ENCODE measurements around the gene SH2D5. TPM values are rescaled to one million over a fixed set of nuclear protein-coding genes. Genes with fewer than 3 reads are reported as not detected.

Gene SH2D5
- polyA plus RNA-seq, 3 donors: not detected

- Histone ChIP-seq H3K4me3 (replicated peaks in 1 of 3; ENCODE audit: low read depth in 2 of 3, low read length in 3 of 3) (no peak overlapping the region), H3K4me1 (ENCODE audit: control insufficient read depth in 1 of 2, insufficient read depth in 2 of 2, low read length in 2 of 2) (peaks cover 8 to 12% of the 10 kb centered on the region in 2 donors), H3K9ac (ENCODE audit: insufficient read depth, low read length, poor library complexity, severe bottlenecking) (no peak overlapping the region), H3K27me3 (ENCODE audit: control insufficient read depth in 2 of 2, insufficient read depth in 2 of 2, low read length in 2 of 2) (no peaks in the 10 kb centered on the region), H3K27ac (ENCODE audit: low read depth in 1 of 2, low read length in 2 of 2) (no peak overlapping the region), H4K20me1 (ENCODE audit: insufficient read depth, low read length) (no peaks in the 10 kb centered on the region), H3K4me2 (replicated peaks; ENCODE audit: extremely low read depth, low read length, poor library complexity, severe bottlenecking) (no peak overlapping the region), H3K9me3 (replicated peaks in 1 of 2; ENCODE audit: control insufficient read depth in 1 of 2, insufficient read depth in 1 of 2, low read length in 2 of 2) (no peaks in the 10 kb centered on the region), H3K36me3 (replicated peaks in 1 of 2; ENCODE audit: control insufficient read depth in 1 of 2, insufficient read depth in 2 of 2, low read length in 2 of 2) (no peaks in the 10 kb centered on the region), H2AFZ (ENCODE audit: insufficient read depth, low read depth, low read length, poor library complexity, severe bottlenecking) (no peak overlapping the region), H3K79me2 (ENCODE audit: insufficient read depth, low read length) (no peaks in the 10 kb centered on the region)
- 100% methylated on average over 2 of the region's 3 CpGs for WGBS (ENCODE audit: insufficient coverage)
- intact Hi-C loops (cut with micrococcal nuclease): loop anchor here in 1 of 2 donors (10.0 kb wide), 1 partner anchor 505 kb away; no protein-coding TSS in a partner anchor
- H3K4me3 Mint-ChIP-seq: no peak overlapping the region
- H3K9me3 Mint-ChIP-seq: no peaks in the 10 kb centered on the region
- H3K27me3 Mint-ChIP-seq (ENCODE audit: low read depth in 3 of 3): peaks cover 0 to 3% (median 1%) of the 10 kb centered on the region in 3 donors
- no peak overlapping the region for H3K27ac Mint-ChIP-seq
- peaks cover 19% of the 10 kb centered on the region for H3K4me1 Mint-ChIP-seq
- TF ChIP-seq CTCF (IDR thresholded peaks at IDR 0.05): no peak
- DNase-seq: no peak
- no peaks in the 10 kb centered on the region for H3K36me3 Mint-ChIP-seq
These were observed 42.9 kb downstream of the SH2D5 start for GRCh38 chr1:20689645-20690056.

- Mint-ChIP-seq H3K27ac (no peak overlapping the region), H3K4me3 (no peak overlapping the region)
These were observed 45.4 kb downstream of the SH2D5 start for GRCh38 chr1:20686883-20687725.

More at GRCh38 chr1:20686883-20687725, 45.4 kb downstream of the SH2D5 start:
- H4K20me1 ChIP-seq (ENCODE audit: insufficient read depth, low read length): no peaks in the 10 kb centered on the region
- H3K27me3 Mint-ChIP-seq (ENCODE audit: low read depth in 3 of 3): peaks cover 0 to 1% (median 1%) of the 10 kb centered on the region in 3 donors
- no peaks in the 10 kb centered on the region for H3K36me3 ChIP-seq (replicated peaks in 1 of 2; ENCODE audit: control insufficient read depth in 1 of 2, insufficient read depth in 2 of 2, low read length in 2 of 2)
- peaks cover 0 to 3% of the 10 kb centered on the region in 2 donors for H3K36me3 Mint-ChIP-seq
- H3K9me3 Mint-ChIP-seq: no peaks in the 10 kb centered on the region
- peaks cover 36% of the 10 kb centered on the region for H3K4me1 Mint-ChIP-seq
- no peaks in the 10 kb centered on the region for H3K9me3 ChIP-seq (replicated peaks in 1 of 2; ENCODE audit: control insufficient read depth in 1 of 2, insufficient read depth in 1 of 2, low read length in 2 of 2)
- no peak for DNase-seq
- H2AFZ ChIP-seq (ENCODE audit: insufficient read depth, low read depth, low read length, poor library complexity, severe bottlenecking): no peak overlapping the region
- no peak overlapping the region for H3K4me3 ChIP-seq (replicated peaks in 1 of 3; ENCODE audit: low read depth in 2 of 3, low read length in 3 of 3)
- TF ChIP-seq CTCF (IDR thresholded peaks at IDR 0.05): no peak
- peaks cover 28 to 37% of the 10 kb centered on the region in 2 donors for H3K4me1 ChIP-seq (ENCODE audit: control insufficient read depth in 1 of 2, insufficient read depth in 2 of 2, low read length in 2 of 2)
- H3K79me2 ChIP-seq (ENCODE audit: insufficient read depth, low read length): no peaks in the 10 kb centered on the region
- no peaks in the 10 kb centered on the region for H3K27me3 ChIP-seq (ENCODE audit: control insufficient read depth in 2 of 2, insufficient read depth in 2 of 2, low read length in 2 of 2)
- H3K27ac ChIP-seq (ENCODE audit: low read depth in 1 of 2, low read length in 2 of 2): no peak overlapping the region
- H3K9ac ChIP-seq (ENCODE audit: insufficient read depth, low read length, poor library complexity, severe bottlenecking): no peak overlapping the region
- WGBS (ENCODE audit: insufficient coverage): 94% methylated on average over 24 of the region's 26 CpGs
- no peak overlapping the region for H3K4me2 ChIP-seq (replicated peaks; ENCODE audit: extremely low read depth, low read length, poor library complexity, severe bottlenecking)
- intact Hi-C loops (cut with micrococcal nuclease): no loop called here

All from CD14-positive monocyte (primary cell).